Keratinocyte (primary cell): ENCODE measurements around the gene CERS1.

ENCODE experiments used
- EZH2 ChIP-seq: IDR thresholded peaks from one replicate; pipeline ENCODE4 v1.6.1; 2012; ENCODE audit warnings: inconsistent platforms, mild to moderate bottlenecking, low read length, moderate library complexity
- TF ChIP-seq, protein P1 (sequence below), 3 experiments: IDR thresholded peaks in 1 of 3; conservative IDR thresholded peaks in 1 of 3; optimal IDR thresholded peaks in 1 of 3; 2 replicates in 2 of 3; 3 replicates in 1 of 3; pipeline versions ENCODE3 to v1.5.1; 2011; ENCODE audit warnings: low read length in 3 of 3, mild to moderate bottlenecking in 3 of 3, moderate library complexity in 2 of 3, control low read depth in 1 of 3, inconsistent platforms in 1 of 3; ENCODE audit not compliant: insufficient read depth in 2 of 3; ENCODE audit errors: extremely low read depth in 1 of 3

DNA sequence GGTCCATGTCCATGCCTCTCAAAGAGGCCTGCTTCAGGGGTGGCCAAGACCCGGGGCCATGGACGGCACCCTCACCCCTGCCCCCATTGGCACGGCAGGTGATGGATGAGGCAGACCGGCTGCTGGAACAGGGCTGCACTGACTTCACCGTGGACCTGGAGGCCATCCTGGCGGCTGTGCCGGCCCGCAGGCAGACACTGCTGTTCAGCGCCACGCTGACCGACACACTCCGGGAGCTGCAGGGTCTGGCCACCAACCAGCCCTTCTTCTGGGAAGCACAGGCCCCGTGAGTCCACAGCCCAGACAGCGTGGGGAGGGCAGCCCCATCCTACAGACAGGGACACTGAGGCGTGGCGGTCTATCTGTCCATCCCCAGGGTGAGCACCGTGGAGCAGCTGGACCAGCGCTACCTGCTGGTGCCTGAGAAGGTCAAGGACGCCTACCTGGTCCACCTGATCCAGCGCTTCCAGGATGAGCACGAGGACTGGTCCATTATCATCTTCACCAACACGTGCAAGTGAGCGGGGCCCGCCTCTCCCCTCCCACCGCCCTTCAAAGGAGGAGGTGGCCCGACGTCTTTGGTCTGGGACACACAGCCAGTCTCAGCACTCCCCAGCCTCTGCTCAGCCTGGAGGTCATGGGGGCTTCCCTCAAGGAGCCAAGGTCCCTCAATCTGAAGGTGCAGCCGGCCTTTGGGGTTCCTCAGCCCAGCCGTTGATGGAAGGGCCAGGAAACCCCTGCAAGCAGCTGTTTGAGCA lies 26.4 kb upstream of the CERS1 start:
- TF ChIP-seq, protein P1, sequence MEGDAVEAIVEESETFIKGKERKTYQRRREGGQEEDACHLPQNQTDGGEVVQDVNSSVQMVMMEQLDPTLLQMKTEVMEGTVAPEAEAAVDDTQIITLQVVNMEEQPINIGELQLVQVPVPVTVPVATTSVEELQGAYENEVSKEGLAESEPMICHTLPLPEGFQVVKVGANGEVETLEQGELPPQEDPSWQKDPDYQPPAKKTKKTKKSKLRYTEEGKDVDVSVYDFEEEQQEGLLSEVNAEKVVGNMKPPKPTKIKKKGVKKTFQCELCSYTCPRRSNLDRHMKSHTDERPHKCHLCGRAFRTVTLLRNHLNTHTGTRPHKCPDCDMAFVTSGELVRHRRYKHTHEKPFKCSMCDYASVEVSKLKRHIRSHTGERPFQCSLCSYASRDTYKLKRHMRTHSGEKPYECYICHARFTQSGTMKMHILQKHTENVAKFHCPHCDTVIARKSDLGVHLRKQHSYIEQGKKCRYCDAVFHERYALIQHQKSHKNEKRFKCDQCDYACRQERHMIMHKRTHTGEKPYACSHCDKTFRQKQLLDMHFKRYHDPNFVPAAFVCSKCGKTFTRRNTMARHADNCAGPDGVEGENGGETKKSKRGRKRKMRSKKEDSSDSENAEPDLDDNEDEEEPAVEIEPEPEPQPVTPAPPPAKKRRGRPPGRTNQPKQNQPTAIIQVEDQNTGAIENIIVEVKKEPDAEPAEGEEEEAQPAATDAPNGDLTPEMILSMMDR (optimal IDR thresholded peaks at IDR 0.05 in 1 of 3, IDR thresholded peaks at IDR 0.05 in 1 of 3, conservative IDR thresholded peaks at IDR 0.05 in 1 of 3; ENCODE audit: extremely low read depth in 1 of 3, insufficient read depth in 2 of 3, low read length in 3 of 3), result no peak
- no peak for TF ChIP-seq EZH2
